OCI-LY1 (cell line): ENCODE results near the gene MACROD2.

Experiments used
- H2AFZ ChIP-seq: fragments of 200-600 bp; sonication (generic), shearing (Covaris generic); 2 replicates; pipeline ENCODE4 v1.6.0; 2014; ENCODE audit warnings: antibody characterized with exemption, mild to moderate bottlenecking, low read length
- H3F3A ChIP-seq: fragments of 200-600 bp; sonication (generic), shearing (Covaris generic); 2 replicates; pipeline ENCODE4 v1.6.0; 2014; ENCODE audit warnings: mild to moderate bottlenecking, antibody characterized with exemption, low read length, moderate library complexity; ENCODE audit not compliant: insufficient read depth
- H3K27ac ChIP-seq: fragments of 200-600 bp; sonication (generic); 2 replicates; pipeline ENCODE4 v1.5.1; 2014; ENCODE audit warnings: low read length, mixed run types, mild to moderate bottlenecking, low read depth; ENCODE audit not compliant: poor library complexity, severe bottlenecking
- H3K27me3 ChIP-seq: fragments of 200-600 bp; sonication (generic); 2 replicates; pipeline ENCODE4 v1.6.0; 2014; ENCODE audit warnings: antibody characterized with exemption, mild to moderate bottlenecking, low read length, moderate library complexity; ENCODE audit not compliant: insufficient read depth
- H3K36me3 ChIP-seq: fragments of 200-600 bp; sonication (generic); 2 replicates; pipeline ENCODE4 v1.6.1; 2014; ENCODE audit warnings: mild to moderate bottlenecking, antibody characterized with exemption, low read length, moderate library complexity, mixed read lengths; ENCODE audit not compliant: insufficient read depth
- H3K4me1 ChIP-seq: fragments of 200-600 bp; sonication (generic); 2 replicates; pipeline ENCODE4 v1.5.1; 2014; ENCODE audit warnings: mild to moderate bottlenecking, low read length, moderate library complexity; ENCODE audit not compliant: insufficient read depth, severe bottlenecking
- H3K4me2 ChIP-seq: fragments of 200-600 bp; sonication (generic), shearing (Covaris generic); 2 replicates; pipeline ENCODE4 v1.6.1; 2014; ENCODE audit warnings: low read length
- H3K4me3 ChIP-seq: fragments of 200-600 bp; sonication (generic); 2 replicates; pipeline ENCODE4 v1.5.1; 2014; ENCODE audit warnings: low read length, low read depth, mild to moderate bottlenecking, mixed read lengths; ENCODE audit not compliant: poor library complexity, severe bottlenecking
- H3K79me2 ChIP-seq: fragments of 200-600 bp; shearing (Covaris generic); 2 replicates; pipeline ENCODE4 v1.6.1; 2016; ENCODE audit warnings: mixed run types, low read length, mixed read lengths; ENCODE audit not compliant: insufficient read depth
- H3K9ac ChIP-seq: fragments of 200-600 bp; sonication (generic), shearing (Covaris generic); 2 replicates; pipeline ENCODE4 v1.6.1; 2014; ENCODE audit warnings: mild to moderate bottlenecking, low read length, mixed read lengths
- H3K9me2 ChIP-seq: fragments of 200-600 bp; sonication (generic), shearing (Covaris generic); 2 replicates; pipeline ENCODE4 v1.6.1; 2014; ENCODE audit warnings: low read depth, mild to moderate bottlenecking, low read length, mixed read lengths
- H3K9me3 ChIP-seq: fragments of 200-600 bp; shearing (Covaris generic); 2 replicates; pipeline ENCODE4 v1.6.1; 2014; ENCODE audit warnings: low read length, mixed read lengths
- H4K20me1 ChIP-seq: fragments of 200-600 bp; sonication (generic), shearing (Covaris generic); 2 replicates; pipeline ENCODE4 v1.6.0; 2016; ENCODE audit warnings: mild to moderate bottlenecking, low read length; ENCODE audit not compliant: insufficient read depth
- EZH2 ChIP-seq: fragments of 200-600 bp; sonication (generic), shearing (Covaris generic); IDR thresholded peaks from 2 replicates; pipeline ENCODE4 v1.8.0; 2017; ENCODE audit warnings: borderline replicate concordance, mixed run types, mild to moderate bottlenecking, antibody characterized with exemption, low read length, moderate library complexity, mixed read lengths
- TF ChIP-seq, protein P1 (sequence below): fragments of 200-600 bp; sonication (generic), shearing (Covaris generic); IDR thresholded peaks from 2 replicates; pipeline ENCODE4 v1.5.1; 2017; ENCODE audit warnings: mild to moderate bottlenecking, antibody characterized with exemption, low read length, moderate library complexity, mixed read lengths

Gene MACROD2

DNA sequence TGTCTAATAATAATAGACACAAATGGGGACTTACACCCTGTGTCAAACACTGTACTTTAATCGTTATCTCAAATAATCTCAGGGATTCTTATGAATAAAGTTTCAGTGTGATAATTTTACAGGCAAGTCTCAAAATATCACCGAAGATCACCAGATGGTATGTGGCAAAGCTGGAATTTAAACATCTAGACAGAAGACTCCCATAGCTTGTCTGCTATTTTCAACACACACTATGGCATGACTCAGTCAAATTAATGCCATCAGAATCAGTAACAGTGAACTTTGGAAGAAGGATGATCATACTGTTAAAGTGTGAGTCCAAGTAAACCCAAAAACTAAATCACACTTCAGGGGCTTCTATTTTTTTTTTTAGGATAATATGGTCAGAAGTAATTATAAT is 1209.7 kb downstream of the MACROD2 start:
- H3K4me1 ChIP-seq = no peaks in the 10 kb centered on the region

GRCh38 chr20:15205719-15206118 is 1210.4 kb downstream of the MACROD2 start:
- no peak overlapping the region for H3K4me3 ChIP-seq
- no peaks in the 10 kb centered on the region for H3K36me3 ChIP-seq
- no peaks in the 10 kb centered on the region for H3K4me1 ChIP-seq
- no peaks in the 10 kb centered on the region for H3K79me2 ChIP-seq
- TF ChIP-seq, protein P1, sequence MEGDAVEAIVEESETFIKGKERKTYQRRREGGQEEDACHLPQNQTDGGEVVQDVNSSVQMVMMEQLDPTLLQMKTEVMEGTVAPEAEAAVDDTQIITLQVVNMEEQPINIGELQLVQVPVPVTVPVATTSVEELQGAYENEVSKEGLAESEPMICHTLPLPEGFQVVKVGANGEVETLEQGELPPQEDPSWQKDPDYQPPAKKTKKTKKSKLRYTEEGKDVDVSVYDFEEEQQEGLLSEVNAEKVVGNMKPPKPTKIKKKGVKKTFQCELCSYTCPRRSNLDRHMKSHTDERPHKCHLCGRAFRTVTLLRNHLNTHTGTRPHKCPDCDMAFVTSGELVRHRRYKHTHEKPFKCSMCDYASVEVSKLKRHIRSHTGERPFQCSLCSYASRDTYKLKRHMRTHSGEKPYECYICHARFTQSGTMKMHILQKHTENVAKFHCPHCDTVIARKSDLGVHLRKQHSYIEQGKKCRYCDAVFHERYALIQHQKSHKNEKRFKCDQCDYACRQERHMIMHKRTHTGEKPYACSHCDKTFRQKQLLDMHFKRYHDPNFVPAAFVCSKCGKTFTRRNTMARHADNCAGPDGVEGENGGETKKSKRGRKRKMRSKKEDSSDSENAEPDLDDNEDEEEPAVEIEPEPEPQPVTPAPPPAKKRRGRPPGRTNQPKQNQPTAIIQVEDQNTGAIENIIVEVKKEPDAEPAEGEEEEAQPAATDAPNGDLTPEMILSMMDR = no peak
- no peak for TF ChIP-seq EZH2
- H2AFZ ChIP-seq = no peak overlapping the region
- no peaks in the 10 kb centered on the region for H3K27me3 ChIP-seq
- no peaks in the 10 kb centered on the region for H4K20me1 ChIP-seq
- H3K4me2 ChIP-seq = no peak overlapping the region
- H3K9me3 ChIP-seq = no peaks in the 10 kb centered on the region
- H3K9me2 ChIP-seq = no peaks in the 10 kb centered on the region
- H3K27ac ChIP-seq = no peak overlapping the region
- H3K9ac ChIP-seq = no peak overlapping the region
- no peaks in the 10 kb centered on the region for H3F3A ChIP-seq

More for the DNA sequence above, 1209.7 kb downstream of the MACROD2 start:
- Histone ChIP-seq H3K27ac (no peak overlapping the region), H3K36me3 (no peaks in the 10 kb centered on the region), H4K20me1 (no peaks in the 10 kb centered on the region), H3K4me3 (no peak overlapping the region), H2AFZ (no peak overlapping the region), H3K4me2 (no peak overlapping the region), H3K9me2 (no peaks in the 10 kb centered on the region), H3K27me3 (no peaks in the 10 kb centered on the region), H3K9me3 (no peaks in the 10 kb centered on the region), H3K79me2 (no peaks in the 10 kb centered on the region), H3F3A (no peaks in the 10 kb centered on the region), H3K9ac (no peak overlapping the region)
- TF ChIP-seq, protein P1 = no peak

GRCh38 chr20:15209537-15209936 is 1214.2 kb downstream of the MACROD2 start:
- Histone ChIP-seq H3K36me3 (no peaks in the 10 kb centered on the region), H3K9me3 (no peaks in the 10 kb centered on the region), H3K4me1 (no peaks in the 10 kb centered on the region), H3K4me2 (no peak overlapping the region), H2AFZ (no peak overlapping the region), H3K9me2 (no peaks in the 10 kb centered on the region), H3K27me3 (no peaks in the 10 kb centered on the region), H3F3A (no peaks in the 10 kb centered on the region), H3K79me2 (no peaks in the 10 kb centered on the region), H3K4me3 (no peak overlapping the region), H3K27ac (no peak overlapping the region), H3K9ac (no peak overlapping the region), H4K20me1 (no peaks in the 10 kb centered on the region)
- TF ChIP-seq, protein P1 = no peak
- no peak for TF ChIP-seq EZH2
